Measurements from ENCODE around the gene HIVEP1.

Gene HIVEP1

GRCh38 chr6:12048609-12049008 lies 36.5 kb downstream of the HIVEP1 start:
- DNase-seq (ENCODE audit: low spot score) = no peak

GRCh38 chr6:12049165-12049564 lies 37.1 kb downstream of the HIVEP1 start:
- DNase-seq (ENCODE audit: low spot score) = no peak

- DNase-seq (ENCODE audit: low spot score) = no peak
Observed at GRCh38 chr6:12051861-12052368, 39.8 kb downstream of the HIVEP1 start.

GRCh38 chr6:12058172-12058961 lies 46.3 kb downstream of the HIVEP1 start:
- no peak for DNase-seq (ENCODE audit: low spot score)

- DNase-seq (ENCODE audit: low spot score) = no peak
Observed at GRCh38 chr6:12060780-12061609, 48.9 kb downstream of the HIVEP1 start.

- no peak for DNase-seq (ENCODE audit: low spot score)
Observed at GRCh38 chr6:12062605-12063004, 50.5 kb downstream of the HIVEP1 start.

GRCh38 chr6:12064131-12064530 lies 52.0 kb downstream of the HIVEP1 start:
- DNase-seq (ENCODE audit: low spot score) = no peak

- no peak for DNase-seq (ENCODE audit: low spot score)
Observed at GRCh38 chr6:12064538-12065071, 52.5 kb downstream of the HIVEP1 start.

- DNase-seq (ENCODE audit: low spot score) = no peak
Observed at GRCh38 chr6:12065321-12066140, 53.4 kb downstream of the HIVEP1 start.

- no peak for DNase-seq (ENCODE audit: low spot score)
Observed at GRCh38 chr6:12066297-12066696, 54.2 kb downstream of the HIVEP1 start.

- no peak for DNase-seq (ENCODE audit: low spot score)
Observed at GRCh38 chr6:12068899-12069557, 56.9 kb downstream of the HIVEP1 start.

- no peak for DNase-seq (ENCODE audit: low spot score)
Observed at GRCh38 chr6:12069891-12070529, 57.9 kb downstream of the HIVEP1 start.

- no peak for DNase-seq (ENCODE audit: low spot score)
Observed at GRCh38 chr6:12071064-12071615, 59.0 kb downstream of the HIVEP1 start.

GRCh38 chr6:12075067-12075563 lies 63.0 kb downstream of the HIVEP1 start:
- DNase-seq (ENCODE audit: low spot score) = no peak

GRCh38 chr6:12077021-12077710 lies 65.1 kb downstream of the HIVEP1 start:
- DNase-seq (ENCODE audit: low spot score) = no peak

GRCh38 chr6:12078014-12078413 lies 65.9 kb downstream of the HIVEP1 start:
- no peak for DNase-seq (ENCODE audit: low spot score)

- no peak for DNase-seq (ENCODE audit: low spot score)
Observed at GRCh38 chr6:12081771-12082170, 69.7 kb downstream of the HIVEP1 start.

- DNase-seq (ENCODE audit: low spot score) = no peak
Observed at GRCh38 chr6:12082368-12082767, 70.3 kb downstream of the HIVEP1 start.

GRCh38 chr6:12083302-12083701 lies 71.2 kb downstream of the HIVEP1 start:
- no peak for DNase-seq (ENCODE audit: low spot score)

- no peak for DNase-seq (ENCODE audit: low spot score)
Observed at GRCh38 chr6:12083763-12084162, 71.7 kb downstream of the HIVEP1 start.
